Nephron (organoid): ENCODE measurements around the gene ECD.

Experiments used
- H3K27ac Mint-ChIP-seq, 3 experiments: 2 replicates each; pipeline ENCODE4 v1.8.0; 2020; ENCODE audit warnings: mixed read lengths in 3 of 3, mild to moderate bottlenecking in 2 of 3, moderate library complexity in 1 of 3
- H3K27me3 Mint-ChIP-seq: 2 replicates; pipeline ENCODE4 v1.8.0; 2021; ENCODE audit warnings: low read depth, mild to moderate bottlenecking, moderate library complexity, mixed read lengths
- H3K36me3 Mint-ChIP-seq: 2 replicates; pipeline ENCODE4 v1.8.0; 2020; ENCODE audit warnings: low read depth, mixed read lengths
- H3K4me1 Mint-ChIP-seq: 2 replicates; pipeline ENCODE4 v1.8.0; 2020; ENCODE audit warnings: mixed read lengths
- H3K4me3 Mint-ChIP-seq, 3 experiments: 2 replicates each; pipeline ENCODE4 v1.8.0; 2020; ENCODE audit warnings: mild to moderate bottlenecking in 3 of 3, mixed read lengths in 3 of 3, moderate library complexity in 2 of 3
- H3K9me3 Mint-ChIP-seq: 2 replicates; pipeline ENCODE4 v1.8.0; 2020; ENCODE audit warnings: mixed read lengths
- CTCF ChIP-seq, 3 experiments: fragments of 200-600 bp; sonication (generic); IDR thresholded peaks; one replicate each; pipeline ENCODE4 v1.5.0; 2021; ENCODE audit warnings: antibody characterized with exemption in 3 of 3; ENCODE audit not compliant: unreplicated experiment in 3 of 3

Gene ECD

GRCh38 chr10:73167458-73167782 lies 388 bp downstream of the ECD start:
- Mint-ChIP-seq H3K27ac (peak overlapping the region; percentile 97 to 98 (median 98)), H3K9me3 (no peaks in the 10 kb centered on the region), H3K4me1 (peaks cover 25% of the 10 kb centered on the region), H3K4me3 (peak overlapping the region; percentile 98 to 99 (median 99)), H3K36me3 (peaks cover 41% of the 10 kb centered on the region), H3K27me3 (no peaks in the 10 kb centered on the region)
- no peak for TF ChIP-seq CTCF (IDR thresholded peaks at IDR 0.05; ENCODE audit: unreplicated experiment in 3 of 3)

GRCh38 chr10:73166972-73167371 lies 836 bp downstream of the ECD start:
- H3K27ac Mint-ChIP-seq: peak overlapping the region; percentile 97 to 98 (median 98)
- no peak for TF ChIP-seq CTCF (IDR thresholded peaks at IDR 0.05; ENCODE audit: unreplicated experiment in 3 of 3)
- H3K4me3 Mint-ChIP-seq: peak overlapping the region; percentile 98 to 99 (median 99)
- peaks cover 46% of the 10 kb centered on the region for H3K36me3 Mint-ChIP-seq
- no peaks in the 10 kb centered on the region for H3K27me3 Mint-ChIP-seq
- H3K9me3 Mint-ChIP-seq: peaks cover 3% of the 10 kb centered on the region
- peaks cover 25% of the 10 kb centered on the region for H3K4me1 Mint-ChIP-seq

- no peak for TF ChIP-seq CTCF (IDR thresholded peaks at IDR 0.05; ENCODE audit: unreplicated experiment in 3 of 3)
- Mint-ChIP-seq H3K4me1 (peaks cover 20% of the 10 kb centered on the region), H3K27ac (no peak overlapping the region), H3K36me3 (peaks cover 69% of the 10 kb centered on the region), H3K4me3 (no peak overlapping the region), H3K9me3 (peaks cover 17% of the 10 kb centered on the region), H3K27me3 (no peaks in the 10 kb centered on the region)
These were observed 4.7 kb downstream of the ECD start for GRCh38 chr10:73163096-73163495.

- no peak overlapping the region for H3K27ac Mint-ChIP-seq
- no peaks in the 10 kb centered on the region for H3K27me3 Mint-ChIP-seq
- peaks cover 62% of the 10 kb centered on the region for H3K36me3 Mint-ChIP-seq
- peaks cover 17% of the 10 kb centered on the region for H3K9me3 Mint-ChIP-seq
- H3K4me3 Mint-ChIP-seq: no peak overlapping the region
- TF ChIP-seq CTCF (IDR thresholded peaks at IDR 0.05; ENCODE audit: unreplicated experiment in 3 of 3): no peak
- peaks cover 9% of the 10 kb centered on the region for H3K4me1 Mint-ChIP-seq
These were observed 6.1 kb downstream of the ECD start for GRCh38 chr10:73161662-73162061.

- Mint-ChIP-seq H3K4me1 (peaks cover 4% of the 10 kb centered on the region), H3K27me3 (no peaks in the 10 kb centered on the region), H3K36me3 (peaks cover 62% of the 10 kb centered on the region), H3K9me3 (peaks cover 17% of the 10 kb centered on the region), H3K4me3 (no peak overlapping the region), H3K27ac (no peak overlapping the region)
- TF ChIP-seq CTCF (IDR thresholded peaks at IDR 0.05; ENCODE audit: unreplicated experiment in 3 of 3): no peak
These were observed 6.7 kb downstream of the ECD start for GRCh38 chr10:73161079-73161478.

- H3K4me3 Mint-ChIP-seq: no peak overlapping the region
- no peak overlapping the region for H3K27ac Mint-ChIP-seq
- TF ChIP-seq CTCF (IDR thresholded peaks at IDR 0.05; ENCODE audit: unreplicated experiment in 3 of 3): peak; percentile 73 to 77 (median 76)
- peaks cover 58% of the 10 kb centered on the region for H3K36me3 Mint-ChIP-seq
- no peaks in the 10 kb centered on the region for H3K27me3 Mint-ChIP-seq
- no peaks in the 10 kb centered on the region for H3K4me1 Mint-ChIP-seq
- H3K9me3 Mint-ChIP-seq: peaks cover 17% of the 10 kb centered on the region
These were observed 8.7 kb downstream of the ECD start for GRCh38 chr10:73159038-73159648.
